AG04449 (cell line): ENCODE data around the gene GPR42.
"Not testable (repeated sequence)": the region's sequence is repeated elsewhere in the genome, so short reads cannot be mapped to it uniquely, and the experiment has no call there.

Experiments
- CTCF ChIA-PET: fragments of 350-600 bp; formaldehyde crosslinking; extraction: SDS; loops from one replicate; lab custom pipeline; 2021; ENCODE audit warnings: antibody characterized with exemption; lab: Yijun Ruan, JAX
- POLR2A ChIA-PET: fragments of 400-600, 350-600 bp; formaldehyde crosslinking; extraction: SDS; loops from one replicate; lab custom pipeline; 2020; ENCODE audit warnings: antibody characterized with exemption, inconsistent platforms; lab: Yijun Ruan, JAX
- DNase-seq: peaks from one replicate; pipeline ENCODE4 v3.0.0-alpha.2; 2010; ENCODE audit warnings: low read depth, low spot score
- H3K4me3 ChIP-seq: 2 replicates; pipeline ENCODE4 v1.5.1; 2011; ENCODE audit warnings: low read depth, mild to moderate bottlenecking, control low read depth, low read length
- CTCF ChIP-seq: IDR thresholded peaks from one replicate; pipeline ENCODE4 v1.5.1; 2011; ENCODE audit warnings: mild to moderate bottlenecking, moderate library complexity, low read length, control low read depth, inconsistent platforms; ENCODE audit not compliant: insufficient read depth; ENCODE audit errors: missing control alignments

GPR42 gene

GRCh38 chr19:35397064-35397463, 26.2 kb downstream of the GPR42 start:
- CTCF ChIA-PET = no interaction called here
- DNase-seq = no peak
- no peak for TF ChIP-seq CTCF
- POLR2A ChIA-PET = no interaction called here
- no peak overlapping the region for H3K4me3 ChIP-seq

- no peak overlapping the region for H3K4me3 ChIP-seq
- no peak for TF ChIP-seq CTCF
- DNase-seq = no peak
- CTCF ChIA-PET = no interaction called here
- POLR2A ChIA-PET = no interaction called here
Measured at GRCh38 chr19:35398570-35398969, 27.7 kb downstream of the GPR42 start.

- DNase-seq = no peak
- CTCF ChIA-PET = no interaction called here
- POLR2A ChIA-PET = no interaction called here
- no peak for TF ChIP-seq CTCF
- H3K4me3 ChIP-seq = no peak overlapping the region
Measured at GRCh38 chr19:35399231-35399630, 28.4 kb downstream of the GPR42 start.

GRCh38 chr19:35399948-35400772, 29.3 kb downstream of the GPR42 start:
- no peak for DNase-seq
- no peak for TF ChIP-seq CTCF
- H3K4me3 ChIP-seq = no peak overlapping the region
- ChIA-PET CTCF (no interaction called here), POLR2A (no interaction called here)

GRCh38 chr19:35400773-35401100, 29.9 kb downstream of the GPR42 start:
- CTCF ChIA-PET = no interaction called here

GRCh38 chr19:35401416-35401815, 30.5 kb downstream of the GPR42 start:
- POLR2A ChIA-PET, CTCF ChIA-PET, DNase-seq, H3K4me3 ChIP-seq: not testable (repeated sequence)

More at GRCh38 chr19:35400773-35401100, 29.9 kb downstream of the GPR42 start:
- no peak for TF ChIP-seq CTCF
- DNase-seq = no peak
- POLR2A ChIA-PET = no interaction called here
- H3K4me3 ChIP-seq = no peak overlapping the region
